ENCODE data around the gene OR1F1.

DNA sequence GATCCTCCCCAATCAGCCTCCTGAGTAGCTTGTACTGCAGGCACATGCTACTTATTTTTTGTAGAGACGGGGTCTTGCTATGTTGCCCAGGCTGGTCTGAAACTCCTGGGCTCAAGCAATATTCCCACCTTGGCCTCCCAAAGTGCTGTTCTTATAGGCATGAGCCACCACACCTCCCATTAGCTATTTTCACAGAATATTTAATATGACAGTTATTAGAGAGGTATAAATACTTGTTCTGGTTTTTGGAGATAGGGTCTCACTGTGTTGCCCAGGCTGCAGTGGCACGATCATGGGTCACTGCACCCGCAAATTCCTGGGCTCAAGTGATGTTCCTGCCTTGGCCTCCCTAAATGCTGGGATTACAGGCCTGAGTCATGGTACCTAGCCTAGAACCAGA, 32.0 kb upstream of the OR1F1 start:
- TF ChIP-seq, protein P1, sequence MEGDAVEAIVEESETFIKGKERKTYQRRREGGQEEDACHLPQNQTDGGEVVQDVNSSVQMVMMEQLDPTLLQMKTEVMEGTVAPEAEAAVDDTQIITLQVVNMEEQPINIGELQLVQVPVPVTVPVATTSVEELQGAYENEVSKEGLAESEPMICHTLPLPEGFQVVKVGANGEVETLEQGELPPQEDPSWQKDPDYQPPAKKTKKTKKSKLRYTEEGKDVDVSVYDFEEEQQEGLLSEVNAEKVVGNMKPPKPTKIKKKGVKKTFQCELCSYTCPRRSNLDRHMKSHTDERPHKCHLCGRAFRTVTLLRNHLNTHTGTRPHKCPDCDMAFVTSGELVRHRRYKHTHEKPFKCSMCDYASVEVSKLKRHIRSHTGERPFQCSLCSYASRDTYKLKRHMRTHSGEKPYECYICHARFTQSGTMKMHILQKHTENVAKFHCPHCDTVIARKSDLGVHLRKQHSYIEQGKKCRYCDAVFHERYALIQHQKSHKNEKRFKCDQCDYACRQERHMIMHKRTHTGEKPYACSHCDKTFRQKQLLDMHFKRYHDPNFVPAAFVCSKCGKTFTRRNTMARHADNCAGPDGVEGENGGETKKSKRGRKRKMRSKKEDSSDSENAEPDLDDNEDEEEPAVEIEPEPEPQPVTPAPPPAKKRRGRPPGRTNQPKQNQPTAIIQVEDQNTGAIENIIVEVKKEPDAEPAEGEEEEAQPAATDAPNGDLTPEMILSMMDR (IDR thresholded peaks at IDR 0.05): no peak
- no peak for TF ChIP-seq POLR2AphosphoS5 (IDR thresholded peaks at IDR 0.05)
- TF ChIP-seq POLR2A (IDR thresholded peaks at IDR 0.05; ENCODE audit: low read depth): no peak

All from esophagus muscularis mucosa (tissue), 3 donors.